T-cell (primary cell): ENCODE results near the gene MINDY1. TPM values are rescaled to one million over a fixed set of nuclear protein-coding genes. Genes with fewer than 3 reads are reported as not detected.
A peak's percentile ranks its signal among the peaks of the same experiment; 100 is the strongest.

Source experiments
- ATAC-seq, 4 experiments: fragments of 200-7000 bp in 3 of 4; fragments of 150-1000 bp in 1 of 4; cut with Tn5 transposase; replicated peaks in 1 of 4; 1 replicate in 3 of 4; 2 replicates in 1 of 4; pipeline ENCODE4 v1.10.0; 2021; ENCODE audit warnings: moderate library complexity in 3 of 4, mild to moderate bottlenecking in 2 of 4, moderate number of reproducible peaks in 1 of 4
- CTCF ChIA-PET, 2 donors: fragments of 300-600 bp; sonication (Branson Sonifier 250); formaldehyde crosslinking; loops; one replicate each; lab custom pipeline; 2022; ENCODE audit warnings: antibody characterized with exemption in 2 of 2; lab: Charles Lee
- POLR2A ChIA-PET, 2 donors: fragments of 300-600 bp; sonication (Branson Sonifier 250); formaldehyde crosslinking; loops; one replicate each; lab custom pipeline; 2022; ENCODE audit warnings: antibody characterized with exemption in 2 of 2; lab: Charles Lee
- DNase-seq, 35 experiments: peaks; one replicate each; pipeline versions ENCODE4 v3.0.0 to v3.0.0-alpha.2; 2013 to 2023
- H3K27ac ChIP-seq: one replicate; pipeline ENCODE4 v1.5.1; 2013; ENCODE audit warnings: low read length
- H3K27me3 ChIP-seq, 2 experiments: replicated peaks in 1 of 2; 1 replicate in 1 of 2; 2 replicates in 1 of 2; pipeline versions ENCODE4 v1.6.1 to v1.7.0; 2013; ENCODE audit warnings: low read length in 1 of 2, mixed read lengths in 1 of 2; ENCODE audit not compliant: control insufficient read depth in 2 of 2, insufficient read depth in 2 of 2; ENCODE audit errors: extremely low read depth in 1 of 2
- H3K36me3 ChIP-seq, 2 donors: 1 replicate in 1 of 2; 2 replicates in 1 of 2; pipeline versions ENCODE4 v1.6.1 to v1.7.0; 2013; ENCODE audit warnings: low read length in 1 of 2; ENCODE audit not compliant: control insufficient read depth in 2 of 2, insufficient read depth in 1 of 2; ENCODE audit errors: extremely low read depth in 1 of 2
- H3K4me1 ChIP-seq, 2 experiments: 1 replicate in 1 of 2; 2 replicates in 1 of 2; pipeline versions ENCODE4 v1.6.1 to v1.7.0; 2013; ENCODE audit warnings: low read length in 2 of 2, mixed read lengths in 1 of 2; ENCODE audit not compliant: insufficient read depth in 2 of 2, control insufficient read depth in 1 of 2; ENCODE audit errors: extremely low read depth in 1 of 2
- H3K4me3 ChIP-seq, 2 donors: 1 replicate in 1 of 2; 2 replicates in 1 of 2; pipeline versions ENCODE4 v1.5.1 to v1.7.0; 2013; ENCODE audit warnings: mild to moderate bottlenecking in 2 of 2, low read length in 1 of 2, moderate library complexity in 1 of 2; ENCODE audit not compliant: control insufficient read depth in 1 of 2; ENCODE audit errors: extremely low read depth in 1 of 2
- H3K9me3 ChIP-seq: 2 replicates; pipeline ENCODE4 v1.7.0; 2013
- H3K27ac Mint-ChIP-seq, 2 donors: one replicate each; pipeline ENCODE4 v1.8.0; 2020 to 2021; ENCODE audit warnings: mild to moderate bottlenecking in 2 of 2, mixed read lengths in 2 of 2
- H3K27me3 Mint-ChIP-seq, 2 donors: one replicate each; pipeline ENCODE4 v1.8.0; 2021 to 2022; ENCODE audit warnings: mixed read lengths in 2 of 2
- H3K36me3 Mint-ChIP-seq: one replicate; pipeline ENCODE4 v1.8.0; 2021; ENCODE audit warnings: mixed read lengths
- H3K4me1 Mint-ChIP-seq, 3 donors: one replicate each; pipeline ENCODE4 v1.8.0; 2020 to 2022; ENCODE audit warnings: mixed read lengths in 3 of 3, mild to moderate bottlenecking in 1 of 3
- H3K4me3 Mint-ChIP-seq, 3 donors: one replicate each; pipeline ENCODE4 v1.8.0; 2020 to 2022; ENCODE audit warnings: mild to moderate bottlenecking in 3 of 3, mixed read lengths in 3 of 3, moderate library complexity in 3 of 3
- H3K9me3 Mint-ChIP-seq, 3 donors: one replicate each; pipeline ENCODE4 v1.8.0; 2020 to 2022; ENCODE audit warnings: mixed read lengths in 3 of 3
- WGBS: methylation state at CpG from one replicate; pipeline ENCODE4 v1.1.5; 2013; ENCODE audit warnings: missing lambda C conversion rate; ENCODE audit not compliant: insufficient coverage; 5-methylcytosine and 5-hydroxymethylcytosine counted together
- total RNA-seq, 35 experiments: library from RNA in 6 of 35; stranded (reverse) in 6 of 35; fragments of 120-200 nt in 1 of 35; gene quantifications; one replicate each; pipeline versions ENCODE4 v1.2.1 to v1.2.4 and lab custom pipeline; 2013 to 2026

MINDY1 gene
- total RNA-seq, 5 donors from 2014 or later (not counting 1 experiment from before 2014, with no cell fraction given): 15.3 to 26.8 (median 19.0) TPM

DNA sequence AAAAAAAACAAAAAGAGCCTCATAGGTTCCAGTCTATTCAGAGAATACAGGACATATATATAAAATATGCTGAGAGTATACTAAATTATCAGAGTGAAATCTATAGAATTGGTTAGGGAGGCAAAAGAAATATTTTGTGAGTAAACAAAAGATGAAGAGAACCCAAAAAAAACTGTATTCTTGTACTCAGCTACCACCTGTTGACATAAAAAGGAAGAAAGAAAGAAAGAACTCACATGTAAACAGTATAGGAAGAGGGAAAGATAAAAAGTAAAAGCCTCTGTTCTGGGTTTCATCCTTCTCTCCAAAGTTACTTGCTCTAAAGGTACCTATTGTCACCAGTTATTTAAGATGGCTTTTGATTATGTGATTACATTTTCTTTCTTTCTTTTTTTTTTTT is 19.8 kb upstream of the MINDY1 start:
- ATAC-seq (no peak), DNase-seq (no peak)
- ChIA-PET POLR2A (interaction anchor here (0.6 to 0.9 kb wide), 2 partner anchors 31 to 680 kb away, joined by 4 to 6 read pairs; no protein-coding TSS in a partner anchor), CTCF (interaction anchor here in 1 of 2 donors (0.7 to 1.2 kb wide), 2 partner anchors 129 to 258 kb away, joined by 3 to 5 read pairs; no protein-coding TSS in a partner anchor)
- Histone ChIP-seq H3K4me3 (no peak overlapping the region), H3K27ac (no peak overlapping the region), H3K27me3 (no peaks in the 10 kb centered on the region), H3K4me1 (peaks cover 0 to 7% of the 10 kb centered on the region in 2 experiments), H3K36me3 (peaks cover 5 to 53% of the 10 kb centered on the region in 2 donors), H3K9me3 (no peaks in the 10 kb centered on the region)
- Mint-ChIP-seq H3K4me1 (peaks cover 6 to 16% (median 8%) of the 10 kb centered on the region in 3 donors), H3K9me3 (no peaks in the 10 kb centered on the region), H3K36me3 (peaks cover 46% of the 10 kb centered on the region), H3K27ac (no peak overlapping the region), H3K27me3 (no peaks in the 10 kb centered on the region), H3K4me3 (no peak overlapping the region)

DNA sequence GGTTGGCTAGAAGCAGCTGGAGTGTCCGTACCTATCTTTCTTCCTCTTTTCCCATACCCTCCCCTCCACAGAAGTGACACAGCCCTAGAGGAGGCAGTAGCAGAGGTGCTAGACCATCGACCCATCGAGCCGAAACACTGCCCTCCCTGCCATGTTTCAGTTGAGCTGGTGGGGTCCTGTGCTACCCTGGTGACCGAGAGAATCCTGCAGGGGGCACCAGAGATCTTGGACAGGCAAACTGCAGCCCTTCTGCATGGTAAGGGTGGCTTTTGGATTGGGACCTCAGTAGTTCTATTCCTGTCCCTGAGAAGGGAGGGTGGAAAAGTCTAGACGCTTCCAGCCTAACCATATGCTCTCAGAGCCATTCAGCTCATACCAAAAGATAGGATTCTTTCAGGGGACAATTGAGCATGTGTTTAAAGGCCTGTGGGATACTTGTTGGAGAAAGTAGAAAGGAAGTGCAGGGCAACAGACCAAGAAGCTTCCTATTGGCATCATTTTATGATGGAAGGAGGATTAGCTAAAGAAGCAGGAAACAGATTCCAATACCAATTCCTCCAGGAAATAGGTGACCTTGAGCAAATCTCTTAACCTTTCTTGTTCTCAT is 17.9 kb upstream of the MINDY1 start:
- H3K27ac ChIP-seq: no peak overlapping the region
- no peaks in the 10 kb centered on the region for H3K9me3 ChIP-seq
- WGBS: 0% methylated on average over 3 of the region's 6 CpGs
- no peaks in the 10 kb centered on the region for H3K27me3 ChIP-seq
- peaks cover 0 to 40% of the 10 kb centered on the region in 2 donors for H3K36me3 ChIP-seq
- ChIA-PET CTCF (interaction anchor here (0.6 to 2.7 kb wide), 31 partner anchors 9 to 1123 kb away, joined by 3 to 23 read pairs (median 4); partner anchors contain the start of genes MINDY1 (in 2 of the 2), C1orf56 (in 1 of the 2), CDC42SE1 (in 1 of the 2) and MLLT11 (in 1 of the 2)), POLR2A (interaction anchor here (0.6 to 1.0 kb wide), 3 partner anchors 31 to 1134 kb away, joined by 4 to 6 read pairs (median 4); no protein-coding TSS in a partner anchor)
- Mint-ChIP-seq H3K4me1 (peaks cover 6 to 16% (median 8%) of the 10 kb centered on the region in 3 donors), H3K27me3 (no peaks in the 10 kb centered on the region), H3K9me3 (no peaks in the 10 kb centered on the region), H3K27ac (peak overlapping the region; percentile 31 to 36), H3K36me3 (peaks cover 34% of the 10 kb centered on the region), H3K4me3 (peak overlapping the region in 2 of 3 donors; percentile 23 to 43)
- DNase-seq (peak; percentile 72 to 92 (median 85)), ATAC-seq (peak; percentile 99 to 100 (median 100))
- H3K4me1 ChIP-seq: peaks cover 0 to 7% of the 10 kb centered on the region in 2 experiments
- H3K4me3 ChIP-seq: no peak overlapping the region

DNA sequence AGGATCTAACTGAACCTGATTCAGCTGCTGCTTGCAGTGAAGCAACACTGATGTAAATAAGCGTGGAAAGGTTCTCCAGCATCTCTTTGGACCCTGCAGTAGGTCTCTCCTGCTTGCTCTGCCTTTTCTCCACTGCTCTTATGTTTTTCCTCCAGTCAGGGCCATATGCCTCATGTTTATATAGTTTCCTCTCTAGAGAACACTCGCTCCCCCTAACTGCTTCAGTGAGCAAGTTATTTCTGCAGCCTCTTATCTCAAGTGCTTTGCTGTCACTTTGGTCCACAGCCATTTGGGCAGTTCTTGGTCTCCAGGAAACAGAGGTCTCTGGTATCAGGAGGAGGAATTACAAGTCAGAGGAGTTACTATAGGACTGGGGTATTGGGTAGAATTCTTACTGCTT is 6.8 kb upstream of the MINDY1 start:
- Histone ChIP-seq H3K9me3 (no peaks in the 10 kb centered on the region), H3K4me3 (no peak overlapping the region), H3K27ac (no peak overlapping the region), H3K4me1 (peaks cover 23 to 34% of the 10 kb centered on the region in 2 experiments), H3K27me3 (no peaks in the 10 kb centered on the region), H3K36me3 (peaks cover 0 to 19% of the 10 kb centered on the region in 2 donors)
- DNase-seq: no peak
- Mint-ChIP-seq H3K27me3 (no peaks in the 10 kb centered on the region), H3K9me3 (no peaks in the 10 kb centered on the region), H3K4me1 (peaks cover 34 to 44% (median 41%) of the 10 kb centered on the region in 3 donors), H3K27ac (peak overlapping the region in 1 of 2 donors; percentile 44), H3K36me3 (peaks cover 13% of the 10 kb centered on the region), H3K4me3 (no peak overlapping the region)
- ChIA-PET CTCF (interaction anchor here in 1 of 2 donors (0.6 kb wide), 1 partner anchor 86 kb away, joined by 3 read pairs; no protein-coding TSS in a partner anchor), POLR2A (no interaction called here)
- 70% methylated on average over 2 of the region's 2 CpGs for WGBS
- ATAC-seq: no peak

DNA sequence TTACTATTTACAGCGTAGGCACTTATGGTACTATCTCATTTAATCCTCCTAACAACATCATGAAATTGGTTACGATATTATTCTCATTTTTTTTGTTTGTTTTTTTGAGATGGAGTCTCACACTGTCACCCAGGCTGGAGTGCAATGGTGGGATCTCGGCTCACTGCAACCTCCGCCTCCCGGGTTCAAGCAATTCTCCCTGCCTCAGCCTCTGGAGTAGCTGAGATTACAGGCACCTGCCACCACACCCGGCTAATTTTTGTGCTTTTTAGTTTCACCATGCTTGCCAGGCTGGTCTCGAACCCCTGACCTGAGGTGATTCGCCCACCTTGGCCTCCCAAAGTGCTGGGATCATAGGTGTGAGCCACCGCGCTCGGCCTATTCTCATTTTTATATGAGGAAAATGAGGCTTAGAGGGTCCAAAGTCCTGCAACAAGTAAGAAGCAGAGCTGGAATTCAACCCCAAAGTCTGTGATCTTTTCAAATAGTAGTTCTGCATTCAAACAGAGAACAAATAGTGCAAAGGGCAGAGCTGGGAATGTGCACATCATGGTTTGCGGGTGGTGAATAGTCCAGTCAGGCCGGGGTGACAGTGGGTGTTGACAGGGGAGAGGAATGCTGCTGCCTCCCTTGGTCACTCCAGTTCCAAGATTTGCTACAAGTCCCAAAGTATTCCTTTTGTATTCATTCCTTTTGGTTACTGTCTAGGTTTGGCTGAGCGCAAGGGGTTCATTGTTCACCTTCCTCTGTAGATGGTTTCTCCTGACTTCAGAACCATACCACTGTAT is 6.2 kb upstream of the MINDY1 start:
- Histone ChIP-seq H3K9me3 (no peaks in the 10 kb centered on the region), H3K4me3 (no peak overlapping the region), H3K4me1 (peaks cover 25 to 37% of the 10 kb centered on the region in 2 experiments), H3K36me3 (peaks cover 0 to 13% of the 10 kb centered on the region in 2 donors), H3K27ac (no peak overlapping the region), H3K27me3 (no peaks in the 10 kb centered on the region)
- no peaks in the 10 kb centered on the region for H3K9me3 Mint-ChIP-seq
- peak overlapping the region in 1 of 2 donors; percentile 44 for H3K27ac Mint-ChIP-seq
- ChIA-PET POLR2A (interaction anchor here in 1 of 2 donors (0.6 kb wide), 1 partner anchor 77 kb away, joined by 3 read pairs; no protein-coding TSS in a partner anchor), CTCF (interaction anchor here in 1 of 2 donors (0.6 to 1.3 kb wide), 2 partner anchors 17 to 87 kb away, joined by 3 read pairs; no protein-coding TSS in a partner anchor)
- peaks cover 8% of the 10 kb centered on the region for H3K36me3 Mint-ChIP-seq
- 93% methylated on average over 10 of the region's 14 CpGs for WGBS
- no peaks in the 10 kb centered on the region for H3K27me3 Mint-ChIP-seq
- DNase-seq: no peak
- peaks cover 40 to 50% (median 46%) of the 10 kb centered on the region in 3 donors for H3K4me1 Mint-ChIP-seq
- no peak overlapping the region for H3K4me3 Mint-ChIP-seq
- no peak for ATAC-seq

DNA sequence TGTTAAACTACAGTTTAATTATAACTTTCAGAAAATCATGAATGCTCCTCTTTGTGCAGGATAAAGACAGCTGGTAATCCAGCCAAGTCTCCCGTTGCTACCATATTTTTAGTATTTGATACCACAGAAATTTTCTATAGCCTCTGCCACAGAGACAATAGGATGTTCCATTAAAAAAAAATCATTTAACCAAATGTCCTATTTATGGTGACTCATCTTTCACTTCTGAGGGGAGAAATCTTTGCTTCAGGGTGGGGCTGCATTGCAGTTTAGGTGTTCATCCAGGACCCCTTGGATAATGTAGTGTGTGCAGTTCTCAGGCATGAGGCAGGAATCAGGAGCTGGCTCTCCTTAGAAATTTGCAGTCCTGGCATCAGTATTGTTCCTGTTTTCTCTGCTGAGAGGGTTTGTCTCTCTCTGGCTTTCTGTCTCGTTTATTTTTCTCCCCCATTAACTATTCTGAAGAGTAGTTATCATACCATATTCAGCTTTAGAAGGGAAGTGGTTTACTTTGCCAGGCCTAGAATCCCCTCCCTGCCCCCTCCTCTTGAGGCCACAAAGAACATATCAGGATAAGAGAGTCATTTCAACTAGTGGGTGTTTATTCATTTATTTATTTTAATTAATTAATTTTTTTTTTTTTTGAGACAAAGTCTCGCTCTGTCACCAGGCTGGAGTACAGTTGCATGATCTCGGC is 4.6 kb upstream of the MINDY1 start:
- ChIA-PET CTCF (interaction anchor here (0.5 to 1.3 kb wide), 3 partner anchors 13 to 47 kb away, joined by 3 to 6 read pairs (median 4); no protein-coding TSS in a partner anchor), POLR2A (no interaction called here)
- no CpG with 5 or more reads among the region's 4 CpGs for WGBS
- ATAC-seq (no peak), DNase-seq (no peak)
- peak overlapping the region; percentile 11 to 56 (median 25) for H3K4me3 Mint-ChIP-seq
- no peaks in the 10 kb centered on the region for H3K27me3 Mint-ChIP-seq
- peaks cover 56 to 65% (median 62%) of the 10 kb centered on the region in 3 donors for H3K4me1 Mint-ChIP-seq
- H3K27ac Mint-ChIP-seq: peak overlapping the region; percentile 65 to 79
- H3K36me3 ChIP-seq: peaks cover 0 to 10% of the 10 kb centered on the region in 2 donors
- peak overlapping the region in 1 of 2 donors; percentile 15 for H3K4me3 ChIP-seq
- no peaks in the 10 kb centered on the region for H3K9me3 Mint-ChIP-seq
- no peak overlapping the region for H3K27ac ChIP-seq
- H3K36me3 Mint-ChIP-seq: peaks cover 8% of the 10 kb centered on the region
- H3K4me1 ChIP-seq: peaks cover 32 to 53% of the 10 kb centered on the region in 2 experiments
- no peaks in the 10 kb centered on the region for H3K9me3 ChIP-seq
- H3K27me3 ChIP-seq: no peaks in the 10 kb centered on the region
